Stimulated activated CD8-positive, alpha-beta memory T cell treated with anti-CD3 and anti-CD28 coated beads, Interleukin-7, amount 100 ng/mL, for 24 hours (primary cell): ENCODE data around the gene PRPH.
"Not testable (repeated sequence)": the region's sequence is repeated elsewhere in the genome, so short reads cannot be mapped to it uniquely, and the experiment has no call there.

ENCODE experiments used
- DNase-seq: peaks from one replicate; pipeline ENCODE4 v3.0.0-alpha.2; 2020; ENCODE audit warnings: low read depth

PRPH gene

DNA sequence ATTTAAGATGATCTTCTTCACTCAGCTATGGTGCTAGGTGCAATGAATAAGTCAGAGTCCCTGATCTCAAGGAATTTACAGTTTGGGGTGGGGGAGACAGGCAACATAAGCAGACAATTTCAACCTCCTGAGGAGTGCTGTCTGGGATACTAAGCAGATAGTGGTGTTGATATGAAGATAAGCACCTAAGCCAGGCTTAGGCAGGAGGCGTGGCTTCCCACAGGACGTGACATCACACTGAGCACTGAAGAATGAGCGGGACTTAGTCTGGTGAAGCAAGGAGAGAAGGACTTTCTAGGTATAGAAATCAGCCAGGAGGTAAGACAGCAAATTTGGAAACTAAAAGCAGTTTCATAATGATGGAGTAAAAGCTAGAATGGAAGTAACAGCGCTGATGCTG is 6.8 kb downstream of the PRPH start:
- DNase-seq = no peak

DNA sequence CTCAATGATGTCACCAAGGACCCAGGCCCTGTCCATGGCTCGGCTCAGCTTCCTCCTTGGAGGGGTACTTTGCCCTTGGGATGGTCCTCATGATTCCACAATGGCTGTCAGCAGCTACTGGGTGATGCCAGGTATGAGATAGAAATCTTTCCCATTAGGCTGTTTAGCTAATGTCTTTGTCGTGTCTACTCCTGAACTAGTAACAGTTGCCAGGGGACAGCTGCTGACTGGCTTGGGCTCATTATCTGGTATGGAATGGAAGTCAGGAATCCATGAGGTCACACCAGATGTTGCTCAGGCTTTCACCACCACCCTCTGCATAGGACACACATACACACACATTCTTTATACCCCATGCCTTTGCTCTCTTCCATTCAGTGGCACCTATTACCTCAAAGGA is 9.2 kb downstream of the PRPH start:
- no peak for DNase-seq

GRCh38 chr12:49305762-49306510 is 11.0 kb downstream of the PRPH start:
- DNase-seq = no peak

DNA sequence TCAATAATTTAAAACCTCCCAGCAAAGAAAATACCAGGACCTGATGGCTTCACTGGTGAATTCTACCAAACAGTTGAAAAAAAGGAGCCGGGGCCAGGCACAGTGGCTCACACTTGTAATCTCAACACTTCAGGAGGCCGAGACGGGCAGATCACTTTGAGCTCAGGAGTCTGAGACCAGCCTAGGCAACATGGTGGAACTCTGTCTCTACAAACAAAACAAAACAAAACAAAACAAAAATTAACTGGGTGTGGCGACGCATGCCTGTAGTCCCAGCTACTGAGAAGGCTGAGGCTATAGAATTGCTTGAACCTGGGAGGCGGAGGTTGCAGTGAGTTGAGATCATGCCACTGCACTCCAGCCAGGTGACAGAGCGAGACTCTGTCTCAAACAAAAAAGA is 14.4 kb downstream of the PRPH start:
- DNase-seq = no peak

DNA sequence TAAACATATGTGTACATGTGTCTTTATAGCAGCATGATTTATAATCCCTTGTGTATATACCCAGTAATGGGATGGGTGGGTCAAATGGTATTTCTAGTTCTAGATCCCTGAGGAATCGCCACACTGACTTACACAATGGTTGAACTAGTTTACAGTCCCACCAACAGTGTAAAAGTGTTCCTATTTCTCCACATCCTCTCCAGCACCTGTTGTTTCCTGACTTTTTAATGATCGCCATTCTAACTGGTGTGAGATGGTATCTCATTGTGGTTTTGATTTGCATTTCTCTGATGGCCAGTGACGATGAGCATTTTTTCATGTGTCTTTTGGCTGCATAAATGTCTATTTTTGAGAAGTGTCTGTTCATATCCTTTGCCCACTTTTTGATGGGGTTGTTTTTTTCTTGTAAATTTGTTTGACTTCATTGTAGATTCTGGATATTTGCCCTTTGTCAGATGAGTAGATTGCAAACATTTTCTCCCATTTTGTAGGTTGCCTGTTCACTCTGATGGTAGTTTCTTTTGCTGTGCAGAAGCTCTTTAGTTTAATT is 15.6 kb downstream of the PRPH start:
- DNase-seq = not testable (repeated sequence)

- DNase-seq = no peak
Observed at GRCh38 chr12:49314811-49315210, 19.9 kb downstream of the PRPH start.

DNA sequence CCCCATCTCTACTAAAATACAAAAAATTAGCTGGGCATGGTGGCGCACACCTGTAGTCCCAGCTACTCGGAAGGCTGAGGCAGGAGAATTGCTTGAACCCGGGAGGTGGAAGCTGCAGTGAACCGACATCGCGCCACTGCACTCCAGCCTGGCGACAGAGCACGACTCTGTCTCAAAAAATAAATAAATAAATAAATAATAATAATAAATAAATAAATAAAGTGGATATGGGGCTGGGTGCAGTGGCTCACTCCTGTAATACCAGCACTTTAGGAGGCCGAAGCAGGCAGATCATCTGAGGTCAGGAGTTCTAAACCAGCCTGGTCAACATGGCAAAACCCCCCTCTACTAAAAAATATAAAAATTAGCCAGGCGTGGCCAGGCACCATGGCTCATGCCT is 22.2 kb downstream of the PRPH start:
- not testable (repeated sequence) for DNase-seq

DNA sequence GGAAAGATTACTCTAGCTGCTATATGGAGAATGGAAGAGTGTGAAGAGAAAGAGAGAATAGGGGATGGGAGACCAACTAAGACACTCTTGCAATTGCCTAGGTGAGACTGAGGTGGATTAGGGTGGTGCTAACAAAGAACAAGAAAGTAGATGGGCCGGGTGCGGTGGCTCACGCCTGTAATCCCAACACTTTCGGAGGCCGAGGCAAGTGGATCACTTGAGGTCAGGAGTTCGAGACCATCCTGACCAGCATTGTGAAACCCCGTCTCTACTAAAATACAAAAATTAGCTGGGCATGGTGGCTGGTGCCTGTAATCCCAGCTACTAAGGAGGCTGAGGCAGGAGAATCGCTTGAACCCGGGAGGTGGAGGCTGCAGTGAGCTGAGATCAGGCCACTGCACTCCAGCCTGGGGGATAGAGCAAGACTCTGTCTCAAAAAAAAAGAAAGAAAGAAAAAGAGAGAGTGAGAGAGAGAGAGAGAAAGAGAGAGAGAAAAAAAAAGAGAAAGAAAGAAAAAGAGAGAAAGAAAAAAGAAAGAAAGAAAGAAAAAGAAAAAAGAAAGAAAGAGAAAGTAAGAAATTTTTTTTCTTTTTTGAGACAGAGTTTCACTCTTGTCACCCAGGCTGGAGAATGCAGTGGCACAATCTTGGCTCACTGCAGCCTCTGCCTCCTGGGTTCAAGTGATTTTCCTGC is 25.6 kb downstream of the PRPH start:
- DNase-seq = not testable (repeated sequence)

DNA sequence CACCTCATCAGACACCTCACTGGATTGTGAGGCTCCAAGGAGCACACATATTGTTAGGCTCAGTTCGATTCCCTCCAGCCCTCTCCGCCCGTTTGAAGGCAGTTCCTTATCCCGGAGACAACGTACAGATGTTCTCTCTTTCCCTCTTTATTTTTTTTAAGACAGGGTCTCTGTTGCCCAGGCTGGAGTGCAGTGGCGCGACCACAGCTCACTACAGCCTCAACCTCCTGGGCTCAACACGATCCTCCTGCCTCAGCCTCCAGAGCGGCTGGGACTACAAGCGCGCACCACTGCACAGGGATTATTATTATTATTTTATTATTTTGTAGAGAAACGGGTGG is 27.4 kb downstream of the PRPH start:
- DNase-seq = no peak

GRCh38 chr12:49322708-49323523 is 28.0 kb downstream of the PRPH start, which contains the start of gene TROAP:
Gene TROAP, plus strand, starts transcription at chr12:49323255. Its CDS starts 354 bp downstream, at chr12:49323609.
- DNase-seq = peak; percentile 92

GRCh38 chr12:49323524-49324097 is 28.7 kb downstream of the PRPH start:
- DNase-seq = no peak

- DNase-seq = no peak
Observed at GRCh38 chr12:49325606-49326005, 30.7 kb downstream of the PRPH start.

- DNase-seq = no peak
Observed at GRCh38 chr12:49327368-49327767, 32.4 kb downstream of the PRPH start.

DNA sequence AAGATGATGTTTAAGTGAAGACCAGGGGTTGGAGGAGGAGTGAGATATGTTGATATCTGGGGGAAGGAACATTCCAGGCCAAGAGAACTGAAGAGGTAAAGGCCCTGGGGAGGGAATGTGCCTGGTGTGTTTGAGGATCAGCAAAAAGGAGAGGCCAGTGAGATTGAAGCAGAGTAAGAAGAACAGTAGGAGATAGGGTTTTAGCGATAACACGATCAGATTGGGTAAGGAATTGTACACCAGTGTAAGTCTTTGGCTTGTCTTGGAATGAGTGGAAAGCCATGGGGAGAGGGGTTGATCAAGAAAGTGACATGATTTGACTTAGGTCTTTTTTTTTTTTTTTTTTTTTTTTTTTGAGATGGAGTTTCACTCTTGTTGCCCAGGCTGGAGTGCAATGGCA is 32.9 kb downstream of the PRPH start:
- DNase-seq = no peak

DNA sequence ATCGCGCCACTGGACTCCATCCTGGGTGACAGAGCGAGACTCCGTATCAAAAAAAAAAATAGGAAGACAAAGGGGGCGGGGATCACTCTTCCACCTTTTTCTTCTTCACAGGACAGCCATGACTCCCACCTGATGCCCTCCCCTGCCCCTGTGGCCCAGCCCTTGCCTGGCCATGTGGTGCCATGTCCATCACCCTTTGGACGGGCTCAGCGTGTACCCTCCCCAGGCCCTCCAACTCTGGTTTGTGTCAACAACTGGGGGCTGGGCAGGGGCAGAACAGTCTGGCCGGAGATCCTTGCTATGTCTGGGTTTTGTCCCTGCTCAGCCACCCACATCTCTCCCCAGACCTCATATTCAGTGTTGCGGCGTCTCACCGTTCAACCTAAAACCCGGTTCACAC is 33.9 kb downstream of the PRPH start:
- DNase-seq = no peak

DNA sequence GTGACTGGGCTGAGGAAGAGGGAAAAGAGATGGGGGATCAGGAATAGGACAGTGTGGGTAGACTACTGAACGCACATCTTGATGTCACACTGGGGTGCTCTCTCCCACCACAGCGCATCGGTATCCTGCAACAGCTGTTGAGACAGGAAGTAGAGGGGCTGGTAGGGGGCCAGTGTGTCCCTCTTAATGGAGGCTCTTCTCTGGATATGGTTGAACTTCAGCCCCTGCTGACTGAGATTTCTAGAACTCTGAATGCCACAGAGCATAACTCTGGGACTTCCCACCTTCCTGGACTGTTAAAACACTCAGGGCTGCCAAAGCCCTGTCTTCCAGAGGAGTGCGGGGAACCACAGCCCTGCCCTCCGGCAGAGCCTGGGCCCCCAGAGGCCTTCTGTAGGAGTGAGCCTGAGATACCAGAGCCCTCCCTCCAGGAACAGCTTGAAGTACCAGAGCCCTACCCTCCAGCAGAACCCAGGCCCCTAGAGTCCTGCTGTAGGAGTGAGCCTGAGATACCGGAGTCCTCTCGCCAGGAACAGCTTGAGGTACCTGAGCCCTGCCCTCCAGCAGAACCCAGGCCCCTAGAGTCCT is 35.2 kb downstream of the PRPH start:
- no peak for DNase-seq

- DNase-seq = no peak
Observed at GRCh38 chr12:49330631-49331379, 35.9 kb downstream of the PRPH start.

- DNase-seq = no peak
Observed at GRCh38 chr12:49331380-49332222, 36.7 kb downstream of the PRPH start.

DNA sequence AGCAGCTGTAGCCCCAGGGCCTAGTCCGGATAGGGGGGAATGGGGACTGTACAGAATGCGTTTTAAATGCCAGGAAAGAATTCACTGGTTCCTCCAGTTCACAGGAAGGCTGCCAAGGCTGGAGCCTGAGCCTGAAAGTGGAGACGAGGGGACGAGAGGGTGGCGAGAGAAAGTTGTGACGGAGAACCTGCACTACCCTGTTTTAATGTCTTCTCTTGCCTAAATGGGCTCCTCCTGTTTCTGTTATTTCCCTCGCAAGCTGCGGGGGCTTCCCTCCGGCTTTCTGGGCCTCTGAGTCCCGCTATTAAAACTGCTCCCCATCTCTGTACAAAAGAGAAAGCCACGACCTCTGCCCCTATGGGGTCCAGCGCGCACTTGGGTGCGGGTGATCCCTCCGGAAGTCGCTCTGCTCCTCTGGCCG is 37.5 kb downstream of the PRPH start:
- no peak for DNase-seq

DNA sequence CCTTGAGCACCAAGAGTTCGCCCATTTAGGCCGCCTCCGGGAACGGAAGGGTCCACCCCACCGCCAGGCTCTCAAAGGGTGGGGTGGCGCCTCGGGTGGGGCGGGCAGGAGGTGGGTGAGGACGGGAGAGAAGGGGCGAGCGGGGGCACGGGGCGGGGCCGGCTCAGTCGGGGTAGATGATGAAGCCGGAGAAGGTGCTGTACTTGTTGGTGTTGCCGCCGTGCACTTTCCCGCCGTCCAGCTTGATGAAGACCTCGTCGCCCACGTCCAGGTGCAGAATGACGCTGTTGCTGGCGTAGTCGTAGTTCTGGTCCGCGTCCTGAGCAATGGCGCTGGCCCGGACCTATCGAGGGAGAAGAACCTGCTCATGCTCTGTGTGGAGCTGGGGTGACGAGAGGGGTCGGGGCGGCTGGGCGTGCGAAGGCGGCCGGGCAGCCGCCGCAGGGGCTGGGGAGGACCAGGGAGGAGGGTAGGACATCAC is 38.0 kb downstream of the PRPH start:
- DNase-seq = no peak
